ENCODE data around the gene RTN4IP1. TPM values are rescaled to one million over a fixed set of nuclear protein-coding genes. Genes with fewer than 3 reads are reported as not detected.

Gene RTN4IP1
- total and polyA plus RNA-seq, 2 of the 13 experiments (the other 11 are each of a cell fraction or from before 2014, with no cell fraction given) = 5.5 to 17.2 TPM

DNA sequence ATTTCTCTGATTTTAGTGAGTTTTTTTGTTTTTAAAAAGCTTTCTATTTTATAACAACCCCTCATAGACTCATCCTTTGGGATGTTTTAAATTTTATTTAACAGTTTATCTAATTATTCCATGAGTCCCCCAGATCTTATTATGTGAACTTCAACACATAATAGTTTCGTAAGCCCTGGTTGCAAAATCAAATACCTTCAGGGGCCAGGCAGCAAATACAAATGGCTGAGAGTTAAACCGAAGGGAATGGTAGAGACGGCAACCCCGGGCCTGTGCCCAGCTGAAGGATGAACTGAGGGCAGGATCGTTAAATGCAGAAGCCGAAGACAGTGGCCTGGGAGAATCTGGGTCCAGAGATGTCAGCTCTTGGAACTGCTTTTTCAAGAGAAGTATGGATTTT is 88.4 kb downstream of the RTN4IP1 start (continued):
- TF ChIP-seq ZBTB37 (CRISPR knock-in tag; IDR thresholded peaks at IDR 0.05) (no peak), NCOR1 (IDR thresholded peaks at IDR 0.05; ENCODE audit: borderline replicate concordance, low read length) (peak; percentile 62; the same call in 1 of the 2 replicates), ZNF615 (CRISPR knock-in tag; IDR thresholded peaks at IDR 0.05; ENCODE audit: borderline replicate concordance) (no peak), HOXA7 (CRISPR knock-in tag; IDR thresholded peaks at IDR 0.05) (no peak), HNF1A (IDR thresholded peaks at IDR 0.05; ENCODE audit: low read depth) (no peak), HNF1A (CRISPR knock-in tag; IDR thresholded peaks at IDR 0.05; ENCODE audit: borderline replicate concordance) (no peak), PCBP1 (IDR thresholded peaks at IDR 0.05; ENCODE audit: borderline replicate concordance, low read depth, low read length) (no peak), ZNF883 (CRISPR knock-in tag; IDR thresholded peaks at IDR 0.05; ENCODE audit: not compliant biosample characterization) (no peak), ZNF251 (CRISPR knock-in tag; IDR thresholded peaks at IDR 0.05) (no peak), NR0B2 (CRISPR knock-in tag; IDR thresholded peaks at IDR 0.05) (no peak), ONECUT2 (CRISPR knock-in tag; IDR thresholded peaks at IDR 0.05) (no peak), ZNF644 (CRISPR knock-in tag; IDR thresholded peaks at IDR 0.05; ENCODE audit: low read depth) (0 out of 2 replicates have a peak, but pooled peaks have one; percentile 40), FOXA3 (CRISPR knock-in tag; IDR thresholded peaks at IDR 0.05) (no peak), ZNF205 (CRISPR knock-in tag; IDR thresholded peaks at IDR 0.05) (no peak), REST (IDR thresholded peaks at IDR 0.05; ENCODE audit: borderline replicate concordance in 1 of 2, low read depth in 1 of 2, low read length in 2 of 2) (no peak), GABPB1 (CRISPR knock-in tag; IDR thresholded peaks at IDR 0.05) (no peak), SMAD9 (CRISPR knock-in tag; IDR thresholded peaks at IDR 0.05) (no peak), GATAD2A (CRISPR knock-in tag; IDR thresholded peaks at IDR 0.05) (peak; percentile 58; the same call in 1 of the 2 replicates), TOE1 (CRISPR knock-in tag; IDR thresholded peaks at IDR 0.05) (no peak)
- TF ChIP-seq, protein P1, sequence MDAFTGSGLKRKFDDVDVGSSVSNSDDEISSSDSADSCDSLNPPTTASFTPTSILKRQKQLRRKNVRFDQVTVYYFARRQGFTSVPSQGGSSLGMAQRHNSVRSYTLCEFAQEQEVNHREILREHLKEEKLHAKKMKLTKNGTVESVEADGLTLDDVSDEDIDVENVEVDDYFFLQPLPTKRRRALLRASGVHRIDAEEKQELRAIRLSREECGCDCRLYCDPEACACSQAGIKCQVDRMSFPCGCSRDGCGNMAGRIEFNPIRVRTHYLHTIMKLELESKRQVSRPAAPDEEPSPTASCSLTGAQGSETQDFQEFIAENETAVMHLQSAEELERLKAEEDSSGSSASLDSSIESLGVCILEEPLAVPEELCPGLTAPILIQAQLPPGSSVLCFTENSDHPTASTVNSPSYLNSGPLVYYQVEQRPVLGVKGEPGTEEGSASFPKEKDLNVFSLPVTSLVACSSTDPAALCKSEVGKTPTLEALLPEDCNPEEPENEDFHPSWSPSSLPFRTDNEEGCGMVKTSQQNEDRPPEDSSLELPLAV (CRISPR knock-in tag; conservative IDR thresholded peaks at IDR 0.05; ENCODE audit: low read depth) = no peak

All from HepG2 (cell line).